Prostate gland (tissue), 2 donors: ENCODE data around the gene MLPH.

ENCODE experiments used
- CTCF ChIP-seq, 4 experiments: fragments of 200-600 bp in 2 of 4; fragments of 450-650 bp in 2 of 4; sonication (generic) in 2 of 4; IDR thresholded peaks; 1 replicate in 3 of 4; 2 replicates in 1 of 4; pipeline ENCODE4 v1.5.1; 2016 to 2019; ENCODE audit warnings: antibody characterized with exemption in 4 of 4, mild to moderate bottlenecking in 2 of 4, moderate library complexity in 2 of 4
- POLR2A ChIP-seq: fragments of 450-650 bp; IDR thresholded peaks from one replicate; pipeline ENCODE4 v1.6.1; 2016; ENCODE audit warnings: antibody characterized with exemption, mild to moderate bottlenecking
- POLR2AphosphoS5 ChIP-seq: sonication (generic); formaldehyde crosslinking; IDR thresholded peaks from one replicate; pipeline ENCODE4 v1.6.1; 2017; ENCODE audit warnings: antibody characterized with exemption

- TF ChIP-seq CTCF (IDR thresholded peaks at IDR 0.05) (no peak), POLR2AphosphoS5 (no peak), POLR2A (no peak)
Measured at GRCh38 chr2:237492137-237492890, 5.3 kb downstream of the MLPH start.
